Mucosa of rectum (tissue), 2 donors: Measurements from ENCODE around the gene WWC2.
"Not testable (repeated sequence)": the region's sequence is repeated elsewhere in the genome, so short reads cannot be mapped to it uniquely, and the experiment has no call there.

Experiments
- H3K27ac ChIP-seq, 2 donors: one replicate each; pipeline ENCODE4 v1.7.0; 2013; ENCODE audit warnings: inconsistent platforms in 2 of 2, low read depth in 2 of 2, low read length in 2 of 2
- H3K27me3 ChIP-seq, 2 donors: one replicate each; pipeline ENCODE4 v1.7.0; 2013; ENCODE audit warnings: low read length in 2 of 2; ENCODE audit not compliant: control insufficient read depth in 2 of 2, insufficient read depth in 2 of 2
- H3K36me3 ChIP-seq, 2 donors: one replicate each; pipeline ENCODE4 v1.7.0; 2013; ENCODE audit warnings: low read length in 2 of 2; ENCODE audit not compliant: control insufficient read depth in 2 of 2, insufficient read depth in 2 of 2
- H3K4me1 ChIP-seq, 2 donors: one replicate each; pipeline ENCODE4 v1.7.0; 2013; ENCODE audit warnings: low read length in 2 of 2, mild to moderate bottlenecking in 1 of 2; ENCODE audit not compliant: control insufficient read depth in 2 of 2, insufficient read depth in 2 of 2
- H3K4me3 ChIP-seq, 2 donors: one replicate each; pipeline ENCODE4 v1.7.0; 2013; ENCODE audit warnings: low read length in 2 of 2
- H3K9ac ChIP-seq, 2 donors: one replicate each; pipeline ENCODE4 v1.7.0; 2013; ENCODE audit warnings: low read length in 2 of 2, low read depth in 1 of 2, mild to moderate bottlenecking in 1 of 2
- H3K9me3 ChIP-seq, 2 donors: one replicate each; pipeline ENCODE4 v1.7.0; 2013; ENCODE audit warnings: low read length in 2 of 2; ENCODE audit not compliant: control insufficient read depth in 2 of 2
- donor health status: healthy.
- donor health status: Normal muscosa, but diverticular disease.

WWC2 gene

GRCh38 chr4:183192571-183192970, 93.5 kb downstream of the WWC2 start:
- H3K4me1 ChIP-seq, result no peaks in the 10 kb centered on the region
- no peaks in the 10 kb centered on the region for H3K36me3 ChIP-seq
- no peak overlapping the region for H3K27ac ChIP-seq
- no peak overlapping the region for H3K9ac ChIP-seq
- H3K27me3 ChIP-seq, result no peaks in the 10 kb centered on the region
- no peaks in the 10 kb centered on the region for H3K9me3 ChIP-seq
- no peak overlapping the region for H3K4me3 ChIP-seq

GRCh38 chr4:183193730-183194338, 94.8 kb downstream of the WWC2 start:
- not testable (repeated sequence) for H3K4me1 ChIP-seq, H3K36me3 ChIP-seq, H3K27me3 ChIP-seq, H3K9ac ChIP-seq, H3K9me3 ChIP-seq, H3K27ac ChIP-seq, H3K4me3 ChIP-seq

- H3K4me1 ChIP-seq, result no peaks in the 10 kb centered on the region
Measured at GRCh38 chr4:183195534-183195933, 96.5 kb downstream of the WWC2 start.

GRCh38 chr4:183197140-183197539, 98.1 kb downstream of the WWC2 start:
- no peaks in the 10 kb centered on the region for H3K9me3 ChIP-seq
- H3K36me3 ChIP-seq, result no peaks in the 10 kb centered on the region
- H3K27ac ChIP-seq, result no peak overlapping the region
- no peaks in the 10 kb centered on the region for H3K4me1 ChIP-seq
- H3K4me3 ChIP-seq, result no peak overlapping the region
- H3K27me3 ChIP-seq, result no peaks in the 10 kb centered on the region
- H3K9ac ChIP-seq, result no peak overlapping the region

More at GRCh38 chr4:183195534-183195933, 96.5 kb downstream of the WWC2 start:
- Histone ChIP-seq H3K27ac (no peak overlapping the region), H3K9me3 (no peaks in the 10 kb centered on the region), H3K36me3 (no peaks in the 10 kb centered on the region), H3K9ac (no peak overlapping the region), H3K27me3 (no peaks in the 10 kb centered on the region), H3K4me3 (no peak overlapping the region)

GRCh38 chr4:183200453-183200852, 101.4 kb downstream of the WWC2 start:
- H3K4me1 ChIP-seq, result no peaks in the 10 kb centered on the region
- no peak overlapping the region for H3K4me3 ChIP-seq
- no peaks in the 10 kb centered on the region for H3K9me3 ChIP-seq
- H3K9ac ChIP-seq, result no peak overlapping the region
- H3K27ac ChIP-seq, result no peak overlapping the region
- no peaks in the 10 kb centered on the region for H3K36me3 ChIP-seq
- no peaks in the 10 kb centered on the region for H3K27me3 ChIP-seq

- Histone ChIP-seq H3K36me3 (no peaks in the 10 kb centered on the region), H3K27ac (no peak overlapping the region), H3K9me3 (no peaks in the 10 kb centered on the region), H3K9ac (no peak overlapping the region), H3K4me3 (no peak overlapping the region), H3K27me3 (no peaks in the 10 kb centered on the region), H3K4me1 (no peaks in the 10 kb centered on the region)
Measured at GRCh38 chr4:183201331-183201730, 102.3 kb downstream of the WWC2 start.

GRCh38 chr4:183202523-183202922, 103.5 kb downstream of the WWC2 start:
- Histone ChIP-seq H3K4me3 (no peak overlapping the region), H3K36me3 (no peaks in the 10 kb centered on the region), H3K27me3 (no peaks in the 10 kb centered on the region), H3K9ac (no peak overlapping the region), H3K4me1 (no peaks in the 10 kb centered on the region), H3K9me3 (no peaks in the 10 kb centered on the region), H3K27ac (no peak overlapping the region)

GRCh38 chr4:183204793-183205192, 105.7 kb downstream of the WWC2 start:
- H3K9ac ChIP-seq, result no peak overlapping the region
- H3K36me3 ChIP-seq, result no peaks in the 10 kb centered on the region
- H3K27me3 ChIP-seq, result no peaks in the 10 kb centered on the region
- H3K27ac ChIP-seq, result no peak overlapping the region
- no peaks in the 10 kb centered on the region for H3K9me3 ChIP-seq
- no peak overlapping the region for H3K4me3 ChIP-seq
- H3K4me1 ChIP-seq, result no peaks in the 10 kb centered on the region

GRCh38 chr4:183205193-183205592, 106.1 kb downstream of the WWC2 start:
- H3K9ac ChIP-seq, result no peak overlapping the region
- H3K4me3 ChIP-seq, result no peak overlapping the region
- no peaks in the 10 kb centered on the region for H3K36me3 ChIP-seq
- H3K9me3 ChIP-seq, result no peaks in the 10 kb centered on the region
- no peaks in the 10 kb centered on the region for H3K27me3 ChIP-seq
- no peak overlapping the region for H3K27ac ChIP-seq
- H3K4me1 ChIP-seq, result no peaks in the 10 kb centered on the region

GRCh38 chr4:183205709-183206108, 106.7 kb downstream of the WWC2 start:
- no peak overlapping the region for H3K27ac ChIP-seq
- no peaks in the 10 kb centered on the region for H3K36me3 ChIP-seq
- H3K4me1 ChIP-seq, result no peaks in the 10 kb centered on the region
- no peak overlapping the region for H3K4me3 ChIP-seq
- H3K9ac ChIP-seq, result no peak overlapping the region
- H3K27me3 ChIP-seq, result no peaks in the 10 kb centered on the region
- H3K9me3 ChIP-seq, result no peaks in the 10 kb centered on the region

GRCh38 chr4:183211533-183211932, 112.5 kb downstream of the WWC2 start:
- no peaks in the 10 kb centered on the region for H3K36me3 ChIP-seq
- no peak overlapping the region for H3K9ac ChIP-seq
- no peak overlapping the region for H3K4me3 ChIP-seq
- H3K4me1 ChIP-seq, result no peaks in the 10 kb centered on the region
- no peaks in the 10 kb centered on the region for H3K27me3 ChIP-seq
- H3K27ac ChIP-seq, result no peak overlapping the region
- no peaks in the 10 kb centered on the region for H3K9me3 ChIP-seq
